GM19468 (cell line): ENCODE data around the gene TRIO.

Experiments
- ATAC-seq: cut with Tn5 transposase; IDR thresholded peaks from one replicate; pipeline ENCODE4 v1.9.1; 2021; ENCODE audit warnings: mild to moderate bottlenecking, moderate library complexity, moderate number of reproducible peaks; ENCODE audit not compliant: unreplicated experiment; ENCODE audit errors: extremely low read depth

Gene TRIO

DNA sequence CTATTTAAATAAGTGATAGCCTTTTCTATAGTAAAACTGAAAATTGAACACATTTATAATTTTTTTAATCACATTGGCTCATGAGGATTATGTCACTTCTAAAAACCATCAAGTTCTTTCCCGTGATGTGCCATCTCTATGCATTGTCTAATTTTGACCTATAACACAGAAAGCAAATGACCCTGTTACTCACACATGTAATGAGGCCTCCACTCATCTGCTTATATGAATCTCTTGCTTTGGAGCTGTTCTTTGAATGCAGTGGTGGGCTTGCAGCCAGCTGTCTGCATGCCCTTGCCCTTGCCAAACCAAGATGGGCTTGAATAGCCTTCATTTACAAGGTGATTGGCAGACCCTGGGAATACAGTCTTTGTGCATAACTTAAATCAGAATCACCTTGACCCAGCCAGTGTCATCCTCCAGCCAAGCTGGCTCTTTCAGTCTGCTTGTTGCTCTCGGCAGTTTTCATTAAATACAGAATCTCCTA lies 163.2 kb downstream of the TRIO start:
- no peak for ATAC-seq

DNA sequence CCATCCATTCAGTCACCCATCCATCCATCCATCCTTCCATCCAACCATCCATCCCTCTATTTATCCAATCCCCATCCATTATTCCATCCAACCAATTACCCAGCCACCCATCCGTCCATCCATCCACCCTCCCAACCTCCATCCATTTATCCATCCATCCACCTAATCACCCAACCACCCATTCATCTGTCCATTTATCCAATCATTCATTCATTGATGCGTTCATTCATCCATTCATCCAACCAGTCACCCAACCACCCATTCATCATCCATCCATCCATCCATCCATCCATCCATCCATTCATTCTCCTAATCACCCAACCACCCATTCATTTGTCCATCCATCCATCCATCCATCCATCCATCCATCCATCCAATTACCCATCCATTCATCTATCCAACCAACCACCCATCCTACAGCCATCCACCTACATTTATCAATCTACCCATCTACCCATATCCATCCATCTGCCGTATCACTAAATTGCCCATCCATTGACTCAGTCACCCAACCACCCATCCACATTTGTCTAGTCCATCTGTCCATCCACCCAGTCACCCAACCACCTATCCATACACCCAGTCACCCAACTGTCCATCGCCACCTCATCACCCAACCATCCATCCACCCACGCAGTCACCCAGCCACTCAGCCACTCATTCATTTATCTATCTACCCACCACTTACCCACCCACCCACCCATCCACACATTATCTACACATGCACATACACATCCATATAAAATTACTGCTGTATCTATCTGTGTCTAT lies 165.4 kb downstream of the TRIO start:
- ATAC-seq: no peak

DNA sequence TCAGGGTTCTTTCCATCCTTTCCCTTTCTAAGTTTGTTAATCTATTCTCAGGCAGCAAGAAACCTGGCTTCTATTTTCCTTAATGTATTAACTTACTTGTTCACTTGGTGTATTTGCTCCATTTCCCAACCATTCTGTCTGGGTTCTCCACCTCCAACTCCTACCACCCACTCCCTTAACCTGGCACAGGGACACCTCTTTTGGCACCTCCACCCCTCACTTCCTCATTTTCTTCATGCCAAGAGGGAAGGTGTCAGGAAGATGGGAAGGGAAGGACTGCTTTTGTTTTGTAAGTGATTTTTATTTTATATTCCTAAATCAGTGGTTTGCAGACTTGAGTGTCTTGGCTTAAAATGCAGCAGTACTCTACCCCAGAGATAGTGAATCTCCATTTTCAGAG lies 166.1 kb downstream of the TRIO start:
- ATAC-seq: no peak

DNA sequence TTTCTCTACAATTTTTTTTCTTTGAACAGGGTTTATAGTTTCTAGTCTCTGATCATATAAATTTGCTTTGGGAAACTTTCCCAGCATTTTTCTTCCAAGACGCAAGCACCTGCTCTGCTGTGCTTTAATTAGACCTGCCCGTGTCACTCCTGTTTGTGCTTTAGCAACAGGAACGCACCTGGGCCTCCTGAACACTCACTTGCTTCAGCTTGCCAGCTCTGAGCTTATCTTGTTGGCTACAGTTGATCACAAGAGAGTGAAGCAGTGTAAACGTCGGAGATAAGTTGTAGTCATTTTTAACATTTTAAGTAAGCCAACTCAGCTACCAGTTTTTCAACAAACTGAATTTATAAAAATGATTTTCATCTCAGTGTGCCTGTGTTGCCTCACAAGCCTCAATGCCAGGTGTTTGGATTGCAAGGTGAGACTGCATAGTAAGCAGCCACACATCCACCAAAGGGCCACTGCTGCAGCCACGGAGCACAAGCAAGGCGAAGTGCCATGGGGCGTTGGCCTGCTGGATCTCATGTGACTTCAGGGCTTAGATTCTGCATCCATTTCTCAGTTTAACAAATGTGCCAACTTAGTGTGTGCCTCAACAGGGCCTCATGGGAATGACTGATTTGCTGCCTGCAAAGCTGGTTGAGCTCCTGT lies 166.9 kb downstream of the TRIO start:
- ATAC-seq: no peak

DNA sequence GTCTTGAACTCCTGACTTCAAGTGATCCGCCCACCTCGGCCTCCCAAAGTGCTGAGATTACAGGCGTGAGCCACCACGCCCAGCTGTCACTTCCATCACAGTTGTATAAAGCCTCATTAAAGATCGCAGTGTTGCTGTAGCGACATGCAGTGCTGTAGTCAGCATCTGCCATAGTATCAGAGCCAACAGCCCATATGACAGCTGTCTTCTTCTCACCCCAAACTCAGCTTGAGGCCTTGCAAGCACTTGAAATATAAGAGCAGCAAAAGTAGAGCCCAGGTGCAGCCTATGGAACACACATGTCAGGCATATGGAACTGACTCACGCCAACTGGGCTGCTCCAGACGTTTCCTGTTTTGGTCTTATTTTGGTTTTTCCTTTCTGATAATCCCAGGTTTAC lies 167.8 kb downstream of the TRIO start:
- no peak for ATAC-seq

DNA sequence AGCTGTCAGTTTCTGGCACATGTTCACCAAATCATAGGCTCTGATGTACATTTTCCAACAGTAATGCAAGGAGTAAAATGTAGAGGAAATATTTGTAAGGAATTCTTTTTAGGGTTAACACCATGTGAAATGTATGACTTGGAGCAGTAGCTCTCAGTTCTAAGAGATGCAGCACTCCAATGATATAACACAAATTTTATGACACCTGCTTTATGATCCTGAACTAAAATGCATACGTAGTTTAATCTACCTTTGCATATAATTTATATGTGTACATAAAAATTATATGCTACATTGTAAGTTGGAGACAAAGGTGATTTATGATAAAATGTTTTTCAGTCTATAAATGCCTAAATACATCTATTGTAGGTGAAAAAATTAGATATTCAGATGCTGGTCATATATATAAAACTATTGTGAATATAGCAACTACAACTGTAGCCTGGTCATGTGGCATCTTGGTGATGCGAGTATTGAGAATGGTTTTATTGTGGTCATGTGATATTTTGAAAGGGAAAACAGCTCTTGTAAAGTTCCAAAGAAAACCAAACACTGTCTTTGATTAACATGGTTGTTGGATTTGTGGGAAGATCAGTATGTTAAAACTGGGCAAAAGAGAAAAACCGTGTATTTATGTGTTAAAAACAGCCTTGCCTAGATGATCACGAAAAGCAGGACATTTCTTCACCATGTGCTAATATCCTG lies 171.0 kb downstream of the TRIO start:
- no peak for ATAC-seq

DNA sequence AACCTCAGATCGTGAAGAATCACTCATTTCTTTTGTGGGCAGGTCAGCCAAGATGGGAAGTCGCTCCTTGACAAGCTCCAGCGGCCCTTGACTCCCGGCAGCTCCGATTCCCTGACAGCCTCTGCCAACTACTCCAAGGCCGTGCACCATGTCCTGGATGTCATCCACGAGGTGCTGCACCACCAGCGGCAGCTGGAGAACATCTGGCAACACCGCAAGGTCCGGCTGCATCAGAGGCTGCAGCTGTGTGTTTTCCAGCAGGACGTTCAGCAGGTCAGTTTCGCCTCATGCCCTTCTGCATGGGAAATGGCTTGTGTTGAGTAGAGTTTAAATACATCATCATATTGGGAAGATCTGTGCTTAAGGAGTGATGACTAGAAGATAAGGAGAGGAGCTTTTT lies 173.3 kb downstream of the TRIO start:
- no peak for ATAC-seq

DNA sequence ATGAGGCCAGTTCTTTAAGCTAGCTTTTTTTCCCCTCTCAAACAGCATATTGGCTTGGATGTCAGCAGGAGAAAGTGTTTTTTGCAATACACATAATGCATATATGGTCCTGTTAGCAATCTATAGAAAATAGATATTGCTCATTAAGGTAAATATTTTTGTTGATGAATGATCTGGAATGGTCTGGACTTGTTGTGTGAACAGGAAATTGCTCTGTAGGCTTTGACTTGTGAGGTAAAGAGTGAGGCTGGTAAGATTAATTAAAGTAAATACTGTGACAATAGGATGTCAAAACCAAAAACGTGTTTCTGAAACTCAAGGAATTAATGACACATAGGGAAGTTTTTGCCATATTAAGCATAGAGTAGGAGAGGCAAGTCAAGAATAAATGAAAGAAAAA lies 176.0 kb downstream of the TRIO start:
- no peak for ATAC-seq

DNA sequence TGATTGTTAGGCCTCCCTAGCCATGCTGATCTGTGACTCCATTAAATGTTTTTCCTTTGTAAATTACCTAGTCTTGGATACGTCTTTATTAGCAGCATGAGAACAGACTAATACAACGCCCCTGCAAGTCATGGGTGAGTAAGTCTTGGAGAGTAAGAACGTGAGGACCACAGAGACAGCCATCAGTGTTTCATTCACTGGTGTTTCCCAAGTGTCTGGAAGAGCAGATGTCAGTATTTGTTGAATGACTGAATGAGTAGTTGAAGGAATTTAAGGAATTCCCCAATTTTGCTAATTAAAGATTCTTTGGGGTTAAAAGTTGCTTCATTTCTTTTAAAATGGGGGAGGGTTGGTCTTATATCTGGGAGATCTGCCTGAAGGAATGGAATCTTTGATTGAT lies 178.8 kb downstream of the TRIO start:
- ATAC-seq: no peak

DNA sequence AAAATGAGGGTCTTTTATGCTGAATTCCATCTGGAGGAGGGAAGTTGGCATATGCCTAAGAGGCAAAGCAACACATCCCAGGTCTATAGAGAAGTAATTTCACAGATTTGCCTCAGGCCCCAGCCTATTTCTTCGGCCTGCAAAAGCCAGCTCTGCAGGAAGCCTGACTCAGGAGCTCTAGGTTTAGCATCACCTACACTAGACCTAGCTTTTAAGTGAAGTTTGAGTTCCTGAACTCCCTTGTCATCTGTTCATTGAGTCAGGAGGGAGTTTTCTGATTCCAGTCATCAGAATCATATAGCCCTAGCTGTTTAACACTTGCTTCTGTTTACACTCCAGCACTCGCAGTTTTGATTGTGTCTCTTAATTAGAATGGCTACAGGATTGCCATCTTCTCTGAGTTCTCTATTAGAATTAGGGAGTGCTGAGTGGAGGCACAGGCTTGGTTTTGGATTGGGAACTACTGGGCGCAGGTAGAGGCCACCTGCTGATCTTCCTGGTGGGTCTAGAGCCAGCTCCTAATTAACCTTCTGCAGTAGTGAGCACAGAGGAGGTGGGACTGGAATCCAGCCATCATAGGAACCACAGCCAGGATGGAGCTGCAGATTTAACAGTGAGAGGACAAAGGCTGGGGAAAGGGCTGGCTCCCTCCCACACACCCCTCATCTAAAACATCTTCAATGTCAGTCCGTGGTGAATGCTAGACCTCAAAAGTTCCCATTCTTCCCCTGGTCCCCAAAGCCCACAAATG lies 179.5 kb downstream of the TRIO start:
- no peak for ATAC-seq

DNA sequence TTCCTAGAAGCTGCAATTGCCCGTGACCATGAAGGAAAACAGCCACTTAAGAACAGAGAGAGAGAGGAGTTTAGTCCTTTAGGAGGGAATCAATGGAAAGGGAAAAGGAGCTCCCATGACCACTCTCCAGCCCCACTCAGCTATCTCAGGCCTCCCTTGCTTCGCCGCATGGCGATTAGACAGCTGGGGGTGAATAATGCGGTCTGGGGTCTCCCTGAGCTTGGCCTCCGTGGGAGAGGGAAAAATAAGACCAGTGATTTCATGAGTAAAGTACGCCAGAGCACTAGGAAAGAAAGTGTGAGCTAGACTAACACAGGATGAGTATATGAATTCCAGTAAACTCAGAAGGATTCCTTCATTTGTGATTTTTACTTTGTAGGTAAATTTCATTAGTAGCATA lies 180.3 kb downstream of the TRIO start:
- no peak for ATAC-seq

DNA sequence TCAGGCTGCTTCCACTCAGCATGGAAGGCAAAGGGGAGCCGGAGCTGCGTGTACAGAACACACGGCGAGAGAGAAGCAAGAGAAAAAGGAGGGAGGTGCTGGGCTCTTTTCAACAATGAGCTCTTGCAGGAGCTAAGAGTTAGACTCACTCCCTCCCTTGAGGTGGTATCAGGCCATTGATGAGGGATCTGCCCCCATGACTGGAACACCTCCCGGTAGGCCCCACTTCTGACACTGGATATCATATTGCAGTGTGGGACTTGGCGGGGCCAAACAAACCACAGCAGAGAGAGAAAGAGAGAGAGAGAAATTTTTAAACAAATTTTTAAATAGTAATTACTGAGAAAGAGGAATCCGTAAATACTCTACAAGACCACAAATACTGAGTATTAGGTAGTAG lies 182.2 kb downstream of the TRIO start:
- ATAC-seq: no peak

DNA sequence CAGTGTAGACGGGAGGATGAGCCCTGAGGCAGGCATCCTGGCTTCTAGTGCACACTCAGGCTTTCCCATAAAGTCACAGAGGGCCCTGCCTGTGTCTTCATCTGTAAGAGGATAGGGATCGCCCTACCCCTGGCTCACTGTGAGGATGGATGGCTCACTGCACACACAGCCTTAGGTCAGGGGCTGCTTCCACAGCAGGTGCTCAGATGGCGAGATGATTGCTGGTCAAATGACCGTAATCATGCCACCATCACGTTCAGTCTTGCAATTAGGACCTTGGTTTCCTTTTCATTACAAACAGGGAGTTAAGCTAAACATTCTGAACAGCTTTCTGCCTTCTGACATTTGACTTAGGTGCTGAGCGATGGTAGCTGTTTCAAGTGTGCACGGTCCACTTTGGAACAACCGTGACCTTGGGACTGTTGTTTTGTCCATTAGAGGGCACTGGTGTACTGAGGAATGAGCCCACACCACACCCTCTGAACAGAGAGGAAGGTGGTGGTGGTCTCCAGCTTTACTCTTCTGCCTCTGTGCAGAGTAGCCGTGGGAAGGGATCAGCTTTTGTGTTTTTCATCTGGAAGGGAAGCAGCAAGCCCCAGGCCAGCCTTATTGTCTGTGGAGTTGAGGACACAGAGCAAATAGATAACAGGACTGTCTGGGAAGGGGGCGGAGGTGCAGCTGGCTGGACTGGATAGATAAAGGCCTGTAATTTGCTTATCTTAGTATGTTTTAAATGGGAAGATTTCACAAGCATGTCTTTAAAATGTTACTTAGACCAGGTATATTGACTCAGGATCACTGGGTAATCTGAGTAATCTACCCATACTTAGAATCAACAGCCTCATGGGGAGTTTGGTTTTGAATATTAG lies 183.1 kb downstream of the TRIO start:
- no peak for ATAC-seq

DNA sequence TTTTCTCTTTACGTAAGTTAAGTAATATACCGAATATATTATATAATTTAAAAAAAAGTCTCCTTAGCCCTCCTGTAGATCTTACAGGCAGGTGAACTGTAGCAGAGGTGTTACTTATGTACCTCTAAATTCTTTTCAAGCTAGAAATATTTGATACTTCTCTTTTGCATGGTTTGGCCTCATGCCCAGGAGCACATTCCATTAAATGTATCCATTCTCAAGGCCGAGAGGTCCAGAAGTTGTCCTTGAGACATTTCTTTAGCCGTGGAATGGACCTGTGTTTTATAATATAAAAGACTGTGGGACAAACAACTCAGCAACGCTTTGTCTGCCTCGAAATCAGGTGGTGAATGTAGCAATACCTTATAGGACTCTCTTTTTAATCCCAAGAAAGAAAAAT lies 184.5 kb downstream of the TRIO start:
- no peak for ATAC-seq

DNA sequence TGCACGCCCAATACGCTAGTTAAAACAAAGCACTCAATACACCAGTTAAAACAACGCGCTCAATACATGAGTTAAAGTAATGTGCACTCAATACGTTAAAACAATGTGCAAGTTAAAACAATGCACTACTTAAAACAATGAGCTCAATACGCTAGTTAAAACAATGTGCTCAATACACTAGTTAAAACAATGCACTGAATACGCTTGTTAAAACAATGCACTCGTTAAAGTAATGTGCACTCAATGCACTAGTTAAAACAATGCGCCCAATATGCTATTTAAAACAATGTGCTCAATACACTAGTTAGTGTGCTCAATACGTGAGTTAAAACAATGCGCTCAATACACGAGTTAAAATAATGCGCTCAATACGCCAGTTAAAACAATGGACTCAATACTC lies 185.0 kb downstream of the TRIO start:
- no peak for ATAC-seq

DNA sequence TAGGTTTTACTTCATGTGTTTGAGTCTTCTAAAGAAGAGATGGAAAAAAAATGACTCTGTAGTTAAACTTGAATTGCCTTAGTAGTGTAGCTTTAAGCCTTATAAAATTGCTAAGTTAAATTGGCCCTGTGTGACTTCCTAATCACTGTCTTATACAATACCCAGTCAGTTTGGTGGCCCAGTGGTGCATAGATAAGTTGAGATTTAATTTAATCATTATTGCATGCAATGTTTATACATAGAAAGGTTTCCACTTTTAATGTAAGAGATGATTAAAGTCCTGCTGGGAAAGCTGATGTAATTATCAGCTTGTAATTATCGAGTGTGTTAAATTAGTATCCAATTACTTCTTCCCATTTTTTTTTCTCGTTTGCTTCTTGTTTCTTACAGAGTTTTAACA lies 187.1 kb downstream of the TRIO start:
- no peak for ATAC-seq

DNA sequence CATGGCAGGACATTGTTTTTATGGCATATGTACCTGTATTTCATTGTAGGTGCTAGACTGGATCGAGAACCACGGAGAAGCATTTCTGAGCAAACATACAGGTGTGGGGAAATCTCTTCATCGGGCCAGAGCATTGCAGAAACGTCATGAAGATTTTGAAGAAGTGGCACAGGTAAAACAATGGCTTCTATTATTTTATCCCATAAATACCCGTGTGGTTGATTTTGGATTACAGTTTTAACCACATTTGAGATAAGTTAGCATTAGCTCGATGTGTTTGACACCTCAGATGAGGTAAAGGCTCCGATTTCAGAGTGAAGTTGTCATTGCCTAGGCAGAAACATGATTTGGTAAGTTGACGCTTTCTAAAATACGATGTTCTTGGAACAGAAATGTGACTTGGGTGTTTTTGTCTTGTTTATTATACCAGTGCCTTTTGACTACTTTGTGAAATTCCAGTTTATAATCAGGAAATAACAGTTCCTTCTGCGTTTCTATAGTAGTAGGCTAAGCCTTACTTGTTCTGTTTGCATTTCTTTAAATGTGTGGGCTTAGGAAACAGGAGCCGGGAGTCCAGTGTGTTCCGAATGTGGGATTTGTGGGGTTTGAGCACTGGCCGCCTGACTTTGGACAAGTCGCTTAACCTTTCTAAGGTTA lies 187.7 kb downstream of the TRIO start:
- ATAC-seq: no peak

DNA sequence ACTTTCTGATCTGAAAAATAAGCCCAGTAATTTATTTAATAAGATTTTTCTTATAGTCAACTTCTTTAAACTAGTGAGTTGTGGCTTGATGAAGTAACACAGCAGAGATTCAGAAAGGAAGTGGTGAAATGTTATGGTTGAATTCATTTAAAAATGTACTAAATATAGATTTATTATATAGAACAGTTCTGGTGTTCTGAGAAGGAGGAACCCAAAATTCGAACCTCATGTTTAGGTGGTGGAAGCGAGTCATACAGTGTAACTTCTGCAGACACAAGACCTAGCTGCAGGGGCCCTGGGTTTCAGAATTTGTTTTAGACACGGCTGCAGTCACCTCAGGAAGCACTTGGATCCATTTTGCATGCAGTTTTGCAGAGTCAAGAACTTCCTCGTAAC lies 188.2 kb downstream of the TRIO start:
- ATAC-seq: no peak

DNA sequence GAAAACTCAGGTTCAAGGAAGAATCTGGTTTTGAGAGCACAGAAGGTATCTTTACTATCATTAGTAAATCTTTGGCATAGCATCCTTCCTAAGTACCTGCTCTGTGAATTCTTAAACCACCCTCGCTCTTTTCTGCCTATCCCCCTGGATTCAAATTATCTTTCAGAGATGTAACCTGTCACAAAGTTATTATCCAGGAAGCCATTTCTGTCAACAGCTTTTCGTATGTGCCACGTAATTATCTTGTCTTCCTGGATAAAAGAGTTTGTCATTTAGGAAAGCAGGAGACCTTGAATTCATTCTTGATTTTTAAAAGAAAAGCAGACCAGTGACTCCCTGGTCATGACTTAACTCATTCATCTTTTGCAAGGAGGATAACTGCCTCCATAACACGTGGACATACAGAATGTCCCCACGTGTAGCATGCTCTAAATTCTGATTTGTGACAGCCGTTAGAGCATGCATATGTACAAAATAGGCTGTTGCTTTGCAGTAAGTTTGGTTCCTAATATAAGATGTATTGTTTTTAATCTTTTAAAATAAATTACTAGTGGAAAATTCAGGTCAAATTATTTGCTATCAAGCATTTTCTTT lies 189.0 kb downstream of the TRIO start:
- no peak for ATAC-seq
